ENCODE results near the gene PCDHGC3.

Gene PCDHGC3

DNA sequence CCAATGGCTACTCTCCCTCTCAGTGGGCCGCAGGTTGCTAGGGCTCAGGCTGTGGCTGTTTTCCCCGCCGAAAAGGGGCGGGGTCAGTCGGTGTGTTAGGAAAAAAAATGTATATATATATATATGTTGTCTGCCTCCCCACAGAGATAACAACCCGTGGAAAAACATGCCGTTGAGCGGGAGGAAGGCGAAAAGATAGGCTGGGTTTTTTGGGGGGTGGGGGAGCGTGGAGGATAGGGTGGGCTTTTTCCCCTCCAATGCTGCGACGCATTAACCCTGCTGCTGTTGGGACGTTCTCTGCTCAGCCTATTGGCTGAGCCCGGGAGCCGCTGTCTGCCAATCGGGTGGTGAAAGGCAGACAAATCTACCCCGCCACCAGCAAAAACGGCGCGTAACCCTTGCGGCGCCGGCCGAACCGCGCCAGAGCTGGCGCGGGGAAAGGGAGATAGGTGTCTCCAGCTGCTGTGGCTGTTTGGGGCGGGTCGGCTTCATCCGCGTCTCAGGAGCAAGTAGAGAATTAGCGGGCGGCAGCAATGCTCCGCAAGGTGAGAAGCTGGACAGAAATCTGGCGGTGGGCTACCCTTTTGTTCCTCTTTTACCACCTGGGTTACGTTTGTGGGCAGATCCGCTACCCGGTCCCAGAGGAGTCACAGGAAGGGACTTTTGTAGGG lies 9.0 kb downstream of the PCDHGC3 start, which contains the start of gene PCDHGC4:
Gene PCDHGC4, plus strand, starts transcription at position 390 of the 671 bp plus-strand sequence. Its CDS starts 144 bp downstream, at position 534.
- in situ Hi-C loops (cut with HindIII; ENCODE audit: low sequenced_read_pairs): loop anchor here (5.0 kb wide), 1 partner anchor 38 kb away; no protein-coding TSS in a partner anchor

DNA sequence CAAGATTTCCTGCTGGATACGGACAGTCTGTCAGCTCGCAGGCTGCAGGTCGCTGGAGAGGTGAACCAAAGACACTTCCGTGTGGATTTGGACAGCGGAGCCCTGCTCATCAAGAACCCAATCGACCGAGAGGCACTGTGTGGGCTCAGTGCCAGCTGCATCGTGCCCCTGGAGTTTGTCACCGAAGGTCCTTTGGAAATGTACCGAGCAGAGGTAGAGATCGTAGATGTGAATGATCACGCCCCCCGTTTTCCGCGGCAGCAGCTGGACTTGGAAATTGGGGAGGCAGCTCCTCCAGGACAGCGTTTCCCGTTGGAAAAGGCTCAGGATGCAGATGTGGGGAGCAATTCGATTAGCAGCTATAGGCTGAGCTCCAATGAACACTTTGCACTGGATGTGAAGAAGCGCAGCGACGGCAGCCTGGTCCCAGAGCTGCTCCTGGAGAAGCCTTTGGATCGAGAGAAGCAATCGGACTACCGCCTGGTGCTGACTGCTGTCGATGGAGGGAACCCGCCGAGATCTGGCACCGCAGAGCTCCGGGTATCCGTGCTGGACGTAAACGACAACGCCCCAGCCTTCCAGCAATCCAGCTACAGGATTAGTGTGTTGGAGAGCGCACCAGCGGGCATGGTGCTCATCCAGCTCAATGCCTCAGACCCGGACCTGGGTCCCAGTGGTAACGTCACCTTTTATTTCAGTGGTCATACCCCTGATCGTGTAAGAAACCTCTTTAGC lies 9.7 kb downstream of the PCDHGC3 start:
- in situ Hi-C loops (cut with HindIII; ENCODE audit: low sequenced_read_pairs): loop anchor here (5.0 kb wide), 1 partner anchor 37 kb away; no protein-coding TSS in a partner anchor

- in situ Hi-C loops (cut with HindIII; ENCODE audit: low sequenced_read_pairs): loop anchor here (5.0 kb wide), 1 partner anchor 36 kb away; no protein-coding TSS in a partner anchor
These were observed 10.3 kb downstream of the PCDHGC3 start for GRCh38 chr5:141486091-141486490.

GRCh38 chr5:141487131-141487530 lies 11.4 kb downstream of the PCDHGC3 start:
- in situ Hi-C loops (cut with HindIII; ENCODE audit: low sequenced_read_pairs): loop anchor here (5.0 kb wide), 1 partner anchor 35 kb away; no protein-coding TSS in a partner anchor

GRCh38 chr5:141488591-141489561 lies 13.1 kb downstream of the PCDHGC3 start, which contains the start of gene PCDHGC5:
Gene PCDHGC5, plus strand, starts transcription at chr5:141489081. Its CDS starts 160 bp downstream, at chr5:141489241.
- in situ Hi-C loops (cut with HindIII; ENCODE audit: low sequenced_read_pairs): loop anchor here (5.0 kb wide), 1 partner anchor 33 kb away; no protein-coding TSS in a partner anchor

GRCh38 chr5:141489841-141490240 lies 14.1 kb downstream of the PCDHGC3 start:
- in situ Hi-C loops (cut with HindIII; ENCODE audit: low sequenced_read_pairs): loop anchor here (5.0 kb wide), 1 partner anchor 32 kb away; no protein-coding TSS in a partner anchor

- in situ Hi-C loops (cut with HindIII; ENCODE audit: low sequenced_read_pairs): no loop called here
These were observed 14.5 kb downstream of the PCDHGC3 start for GRCh38 chr5:141490271-141490670.

DNA sequence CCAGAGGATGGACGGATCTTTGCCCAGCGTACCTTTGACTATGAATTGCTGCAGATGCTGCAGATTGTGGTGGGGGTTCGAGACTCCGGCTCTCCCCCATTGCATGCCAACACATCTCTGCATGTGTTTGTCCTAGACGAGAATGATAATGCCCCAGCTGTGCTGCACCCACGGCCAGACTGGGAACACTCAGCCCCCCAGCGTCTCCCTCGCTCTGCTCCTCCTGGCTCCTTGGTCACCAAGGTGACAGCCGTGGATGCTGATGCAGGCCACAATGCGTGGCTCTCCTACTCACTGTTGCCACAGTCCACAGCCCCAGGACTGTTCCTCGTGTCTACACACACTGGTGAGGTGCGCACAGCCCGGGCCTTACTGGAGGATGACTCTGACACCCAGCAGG lies 15.0 kb downstream of the PCDHGC3 start:
- in situ Hi-C loops (cut with HindIII; ENCODE audit: low sequenced_read_pairs): no loop called here

GRCh38 chr5:141491323-141492167 lies 15.8 kb downstream of the PCDHGC3 start:
- in situ Hi-C loops (cut with HindIII; ENCODE audit: low sequenced_read_pairs): no loop called here

DNA sequence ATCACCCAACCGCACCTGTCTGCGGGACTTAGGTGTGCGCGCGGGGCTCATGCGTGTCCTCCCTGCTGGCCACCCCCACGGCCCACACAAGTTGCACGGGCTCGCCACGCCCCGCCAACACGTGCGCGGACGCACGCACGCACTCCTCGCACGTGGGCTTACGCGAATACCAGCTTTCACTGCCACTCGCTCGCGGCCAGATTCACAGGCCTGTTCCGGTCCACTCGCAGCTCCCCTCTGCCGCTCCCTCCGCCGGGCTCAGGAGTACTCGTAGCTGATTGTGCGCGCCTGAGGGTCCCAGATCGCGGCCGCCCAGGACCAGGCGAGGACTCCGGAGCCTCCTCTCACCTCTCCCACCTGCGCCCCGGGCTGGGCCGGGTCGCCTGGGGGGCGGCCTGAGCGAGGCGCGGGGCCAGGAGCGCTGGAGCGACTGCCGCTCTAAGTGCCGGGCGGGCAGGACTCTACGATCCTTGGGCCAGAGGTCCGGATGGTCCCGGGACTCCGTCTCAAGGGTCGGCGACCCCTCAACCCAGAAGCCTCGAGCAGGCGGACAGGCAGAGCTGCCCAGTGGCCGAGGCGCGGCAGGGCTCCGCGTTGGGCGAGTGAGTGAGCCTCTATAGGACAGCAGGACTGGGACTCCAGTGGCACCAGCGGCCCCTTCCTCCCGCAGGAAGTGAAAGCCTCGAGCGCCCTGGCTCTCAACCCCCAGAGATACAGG lies 16.6 kb downstream of the PCDHGC3 start:
- in situ Hi-C loops (cut with HindIII; ENCODE audit: low sequenced_read_pairs): no loop called here

GRCh38 chr5:141493500-141494422 lies 18.0 kb downstream of the PCDHGC3 start:
- in situ Hi-C loops (cut with HindIII; ENCODE audit: low sequenced_read_pairs): no loop called here

DNA sequence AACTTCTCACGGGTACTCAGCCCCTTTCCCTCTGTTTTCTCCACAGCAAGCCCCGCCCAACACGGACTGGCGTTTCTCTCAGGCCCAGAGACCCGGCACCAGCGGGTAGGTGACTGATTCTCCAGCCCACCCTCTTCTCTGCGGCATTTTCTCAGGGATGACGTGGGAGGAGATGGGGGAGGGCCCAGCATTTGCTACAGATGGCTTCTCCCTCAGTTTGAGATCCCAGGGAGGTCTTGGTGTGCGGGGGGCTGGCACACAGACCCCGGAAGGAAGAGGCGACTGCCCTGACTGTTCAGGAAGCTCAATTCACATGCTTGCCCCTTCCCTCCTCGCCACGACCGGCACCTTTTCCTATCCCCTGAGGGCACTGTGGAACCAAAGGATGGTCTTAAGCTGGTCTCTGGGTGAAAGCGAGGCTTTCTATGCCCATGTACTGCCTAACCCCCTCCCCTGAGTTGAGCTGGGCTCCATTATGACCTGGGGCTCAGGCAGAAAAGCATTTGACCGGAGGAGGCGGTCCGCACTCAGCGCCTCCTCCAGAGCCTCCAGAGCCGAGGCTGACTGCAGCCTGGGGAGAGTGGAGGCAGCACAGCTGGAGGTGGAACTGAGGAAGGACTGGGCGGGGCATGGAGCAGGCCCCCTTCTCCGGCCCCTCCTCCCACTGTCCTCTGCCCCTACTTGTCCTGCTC lies 19.1 kb downstream of the PCDHGC3 start:
- in situ Hi-C loops (cut with HindIII; ENCODE audit: low sequenced_read_pairs): no loop called here

- in situ Hi-C loops (cut with HindIII; ENCODE audit: low sequenced_read_pairs): no loop called here
These were observed 19.7 kb downstream of the PCDHGC3 start for GRCh38 chr5:141495453-141495811.

- in situ Hi-C loops (cut with HindIII; ENCODE audit: low sequenced_read_pairs): no loop called here
These were observed 20.3 kb downstream of the PCDHGC3 start for GRCh38 chr5:141496038-141496437.

GRCh38 chr5:141501761-141502160 lies 26.0 kb downstream of the PCDHGC3 start:
- in situ Hi-C loops (cut with HindIII; ENCODE audit: low sequenced_read_pairs): no loop called here

DNA sequence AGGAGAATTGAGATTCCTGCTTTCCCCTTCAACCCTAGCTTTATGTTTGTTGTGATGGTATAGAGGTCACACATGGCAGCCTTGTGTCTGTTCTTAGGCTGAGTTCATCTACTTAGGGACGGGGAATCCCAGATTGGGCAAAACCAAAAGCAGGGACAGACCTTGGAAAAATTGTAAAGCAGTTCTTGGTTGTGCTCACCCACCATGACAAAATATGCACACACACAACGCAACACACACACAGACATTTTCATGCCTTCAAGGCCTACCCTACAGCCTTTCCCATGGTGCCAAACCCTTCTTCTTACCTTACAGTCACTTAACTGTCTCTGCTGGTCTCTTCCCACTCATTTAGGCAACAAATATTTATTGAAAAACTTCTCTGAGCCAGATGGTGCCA lies 27.9 kb downstream of the PCDHGC3 start:
- in situ Hi-C loops (cut with HindIII; ENCODE audit: low sequenced_read_pairs): no loop called here

GRCh38 chr5:141504216-141504615 lies 28.4 kb downstream of the PCDHGC3 start:
- in situ Hi-C loops (cut with HindIII; ENCODE audit: low sequenced_read_pairs): no loop called here
